Occipital lobe (tissue), 2 donors: ENCODE data around the gene ZDHHC8. TPM values are rescaled to one million over a fixed set of nuclear protein-coding genes. Genes with fewer than 3 reads are reported as not detected.

Source experiments
- DNase-seq: peaks from one replicate; lab custom pipeline; 2025; lab: John Stamatoyannopoulos, UW
- total RNA-seq: library from RNA; depleted of rRNA; stranded (reverse); fragments of >200 nt; gene quantifications from one replicate; pipeline ENCODE4 v1.2.3, GENCODE V29; 2014

Gene ZDHHC8
- total RNA-seq, 1 donor from 2014 or later = 3.3 TPM

- no peak for DNase-seq
These were observed 2.5 kb upstream of the ZDHHC8 start for GRCh38 chr22:20128902-20129746.

- no peak for DNase-seq
These were observed 1.9 kb upstream of the ZDHHC8 start for GRCh38 chr22:20129747-20130014.

GRCh38 chr22:20130319-20130718 lies 1.3 kb upstream of the ZDHHC8 start:
- DNase-seq = no peak

- peak; percentile 76 for DNase-seq
These were observed 640 bp upstream of the ZDHHC8 start for GRCh38 chr22:20130731-20131596.

GRCh38 chr22:20131859-20132685 lies 468 bp downstream of the ZDHHC8 start:
- no peak for DNase-seq

- DNase-seq = no peak
These were observed 1.2 kb downstream of the ZDHHC8 start for GRCh38 chr22:20132686-20133246.

- DNase-seq = no peak
These were observed 2.4 kb downstream of the ZDHHC8 start for GRCh38 chr22:20133930-20134549.

- no peak for DNase-seq
These were observed 3.7 kb downstream of the ZDHHC8 start for GRCh38 chr22:20135265-20135664.

- no peak for DNase-seq
These were observed 4.4 kb downstream of the ZDHHC8 start for GRCh38 chr22:20135806-20136602.

GRCh38 chr22:20136603-20136873 lies 4.9 kb downstream of the ZDHHC8 start:
- DNase-seq = no peak

GRCh38 chr22:20137113-20137512 lies 5.5 kb downstream of the ZDHHC8 start:
- DNase-seq = no peak

GRCh38 chr22:20137671-20138416 lies 6.2 kb downstream of the ZDHHC8 start:
- DNase-seq = peak; percentile 69

- DNase-seq = no peak
These were observed 6.8 kb downstream of the ZDHHC8 start for GRCh38 chr22:20138417-20138738.

- no peak for DNase-seq
These were observed 7.3 kb downstream of the ZDHHC8 start for GRCh38 chr22:20138868-20139267.

GRCh38 chr22:20139391-20140106 lies 7.9 kb downstream of the ZDHHC8 start:
- DNase-seq = no peak

- DNase-seq = no peak
These were observed 8.5 kb downstream of the ZDHHC8 start for GRCh38 chr22:20140107-20140445.

GRCh38 chr22:20140521-20140964 lies 8.9 kb downstream of the ZDHHC8 start:
- DNase-seq = no peak

- DNase-seq = no peak
These were observed 9.8 kb downstream of the ZDHHC8 start for GRCh38 chr22:20141186-20142077.
